ENCODE measurements around the gene DAB2IP. TPM values are rescaled to one million over a fixed set of nuclear protein-coding genes. Genes with fewer than 3 reads are reported as not detected.

DAB2IP gene
- polyA plus RNA-seq, 1 donor from 2014 or later = 17.3 TPM

DNA sequence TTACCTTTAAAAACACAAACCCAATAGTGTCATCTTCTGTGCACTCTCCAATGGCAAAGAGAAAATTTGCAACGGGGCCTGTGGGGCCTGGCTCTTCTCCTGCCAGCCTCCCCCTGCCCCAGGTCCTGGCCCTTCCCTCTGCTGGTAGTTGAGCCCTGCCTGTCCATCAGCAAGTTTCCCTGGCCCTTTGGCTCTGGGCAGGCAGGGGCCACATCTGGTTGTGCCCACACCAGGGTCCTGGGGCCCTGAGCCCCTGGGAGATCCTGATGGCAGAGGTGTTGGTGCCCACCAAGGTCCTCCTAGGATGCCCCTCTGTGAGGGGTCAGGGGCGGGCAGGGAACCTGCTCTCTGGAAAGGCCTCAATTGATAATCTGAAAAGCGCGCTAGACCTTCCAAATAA lies 157.3 kb downstream of the DAB2IP start:
- Histone ChIP-seq H3K9me3 (ENCODE audit: low read length) (no peaks in the 10 kb centered on the region), H3K9me2 (ENCODE audit: insufficient read depth, low read length) (no peaks in the 10 kb centered on the region), H3K4me2 (ENCODE audit: low read length) (no peak overlapping the region), H3K27me3 (ENCODE audit: insufficient read depth, low read depth, low read length) (no peaks in the 10 kb centered on the region), H3K4me3 (ENCODE audit: low read length) (no peak overlapping the region), H3K36me3 (ENCODE audit: insufficient read depth, low read length) (no peaks in the 10 kb centered on the region), H3K9ac (ENCODE audit: low read length) (no peak overlapping the region), H3K27ac (ENCODE audit: low read length) (no peak overlapping the region), H3F3A (ENCODE audit: insufficient read depth, low read length, poor library complexity, severe bottlenecking) (no peaks in the 10 kb centered on the region), H3K79me2 (replicated peaks; ENCODE audit: insufficient read depth, low read length) (no peaks in the 10 kb centered on the region), H4K20me1 (ENCODE audit: insufficient read depth) (no peaks in the 10 kb centered on the region), H2AFZ (ENCODE audit: low read depth, low read length) (no peak overlapping the region)
- TF ChIP-seq, protein P1, sequence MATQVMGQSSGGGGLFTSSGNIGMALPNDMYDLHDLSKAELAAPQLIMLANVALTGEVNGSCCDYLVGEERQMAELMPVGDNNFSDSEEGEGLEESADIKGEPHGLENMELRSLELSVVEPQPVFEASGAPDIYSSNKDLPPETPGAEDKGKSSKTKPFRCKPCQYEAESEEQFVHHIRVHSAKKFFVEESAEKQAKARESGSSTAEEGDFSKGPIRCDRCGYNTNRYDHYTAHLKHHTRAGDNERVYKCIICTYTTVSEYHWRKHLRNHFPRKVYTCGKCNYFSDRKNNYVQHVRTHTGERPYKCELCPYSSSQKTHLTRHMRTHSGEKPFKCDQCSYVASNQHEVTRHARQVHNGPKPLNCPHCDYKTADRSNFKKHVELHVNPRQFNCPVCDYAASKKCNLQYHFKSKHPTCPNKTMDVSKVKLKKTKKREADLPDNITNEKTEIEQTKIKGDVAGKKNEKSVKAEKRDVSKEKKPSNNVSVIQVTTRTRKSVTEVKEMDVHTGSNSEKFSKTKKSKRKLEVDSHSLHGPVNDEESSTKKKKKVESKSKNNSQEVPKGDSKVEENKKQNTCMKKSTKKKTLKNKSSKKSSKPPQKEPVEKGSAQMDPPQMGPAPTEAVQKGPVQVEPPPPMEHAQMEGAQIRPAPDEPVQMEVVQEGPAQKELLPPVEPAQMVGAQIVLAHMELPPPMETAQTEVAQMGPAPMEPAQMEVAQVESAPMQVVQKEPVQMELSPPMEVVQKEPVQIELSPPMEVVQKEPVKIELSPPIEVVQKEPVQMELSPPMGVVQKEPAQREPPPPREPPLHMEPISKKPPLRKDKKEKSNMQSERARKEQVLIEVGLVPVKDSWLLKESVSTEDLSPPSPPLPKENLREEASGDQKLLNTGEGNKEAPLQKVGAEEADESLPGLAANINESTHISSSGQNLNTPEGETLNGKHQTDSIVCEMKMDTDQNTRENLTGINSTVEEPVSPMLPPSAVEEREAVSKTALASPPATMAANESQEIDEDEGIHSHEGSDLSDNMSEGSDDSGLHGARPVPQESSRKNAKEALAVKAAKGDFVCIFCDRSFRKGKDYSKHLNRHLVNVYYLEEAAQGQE (IDR thresholded peaks at IDR 0.05; ENCODE audit: borderline replicate concordance) = no peak
- TF ChIP-seq MXI1 (conservative IDR thresholded peaks at IDR 0.05; ENCODE audit: poor library complexity, severe bottlenecking) (no peak), RAD21 (conservative IDR thresholded peaks at IDR 0.05) (no peak), POLR2AphosphoS5 (IDR thresholded peaks at IDR 0.05) (no peak), TAF1 (IDR thresholded peaks at IDR 0.05; ENCODE audit: low read depth) (no peak), EP300 (conservative IDR thresholded peaks at IDR 0.05; ENCODE audit: poor library complexity, severe bottlenecking) (no peak)
- TF ChIP-seq, protein P2, sequence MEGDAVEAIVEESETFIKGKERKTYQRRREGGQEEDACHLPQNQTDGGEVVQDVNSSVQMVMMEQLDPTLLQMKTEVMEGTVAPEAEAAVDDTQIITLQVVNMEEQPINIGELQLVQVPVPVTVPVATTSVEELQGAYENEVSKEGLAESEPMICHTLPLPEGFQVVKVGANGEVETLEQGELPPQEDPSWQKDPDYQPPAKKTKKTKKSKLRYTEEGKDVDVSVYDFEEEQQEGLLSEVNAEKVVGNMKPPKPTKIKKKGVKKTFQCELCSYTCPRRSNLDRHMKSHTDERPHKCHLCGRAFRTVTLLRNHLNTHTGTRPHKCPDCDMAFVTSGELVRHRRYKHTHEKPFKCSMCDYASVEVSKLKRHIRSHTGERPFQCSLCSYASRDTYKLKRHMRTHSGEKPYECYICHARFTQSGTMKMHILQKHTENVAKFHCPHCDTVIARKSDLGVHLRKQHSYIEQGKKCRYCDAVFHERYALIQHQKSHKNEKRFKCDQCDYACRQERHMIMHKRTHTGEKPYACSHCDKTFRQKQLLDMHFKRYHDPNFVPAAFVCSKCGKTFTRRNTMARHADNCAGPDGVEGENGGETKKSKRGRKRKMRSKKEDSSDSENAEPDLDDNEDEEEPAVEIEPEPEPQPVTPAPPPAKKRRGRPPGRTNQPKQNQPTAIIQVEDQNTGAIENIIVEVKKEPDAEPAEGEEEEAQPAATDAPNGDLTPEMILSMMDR (IDR thresholded peaks at IDR 0.05; ENCODE audit: poor library complexity, severe bottlenecking) = no peak

GRCh38 chr9:121809356-121810050 lies 158.1 kb downstream of the DAB2IP start:
- TF ChIP-seq RAD21 (conservative IDR thresholded peaks at IDR 0.05) (no peak), EP300 (conservative IDR thresholded peaks at IDR 0.05; ENCODE audit: poor library complexity, severe bottlenecking) (no peak)
- H3K4me3 ChIP-seq (ENCODE audit: low read length) = no peak overlapping the region
- no peaks in the 10 kb centered on the region for H3K79me2 ChIP-seq (replicated peaks; ENCODE audit: insufficient read depth, low read length)
- H3K9me3 ChIP-seq (ENCODE audit: low read length) = no peaks in the 10 kb centered on the region
- no peak overlapping the region for H3K9ac ChIP-seq (ENCODE audit: low read length)
- no peaks in the 10 kb centered on the region for H3K36me3 ChIP-seq (ENCODE audit: insufficient read depth, low read length)
- H4K20me1 ChIP-seq (ENCODE audit: insufficient read depth) = no peaks in the 10 kb centered on the region
- no peaks in the 10 kb centered on the region for H3K9me2 ChIP-seq (ENCODE audit: insufficient read depth, low read length)
- no peak overlapping the region for H2AFZ ChIP-seq (ENCODE audit: low read depth, low read length)
- H3K4me2 ChIP-seq (ENCODE audit: low read length) = no peak overlapping the region
- H3K27ac ChIP-seq (ENCODE audit: low read length) = no peak overlapping the region
- H3F3A ChIP-seq (ENCODE audit: insufficient read depth, low read length, poor library complexity, severe bottlenecking) = no peaks in the 10 kb centered on the region
- H3K27me3 ChIP-seq (ENCODE audit: insufficient read depth, low read depth, low read length) = no peaks in the 10 kb centered on the region

- TF ChIP-seq, protein P1 (IDR thresholded peaks at IDR 0.05; ENCODE audit: borderline replicate concordance) = no peak
- TF ChIP-seq, protein P2 (IDR thresholded peaks at IDR 0.05; ENCODE audit: poor library complexity, severe bottlenecking) = no peak
- TF ChIP-seq SMC3 (conservative IDR thresholded peaks at IDR 0.05; ENCODE audit: poor library complexity) (no peak), MXI1 (conservative IDR thresholded peaks at IDR 0.05; ENCODE audit: poor library complexity, severe bottlenecking) (no peak), TAF1 (IDR thresholded peaks at IDR 0.05; ENCODE audit: low read depth) (no peak), POLR2AphosphoS5 (IDR thresholded peaks at IDR 0.05) (no peak)
Observed at GRCh38 chr9:121810489-121810888, 159.1 kb downstream of the DAB2IP start.

More at GRCh38 chr9:121810489-121810888, 159.1 kb downstream of the DAB2IP start:
- Histone ChIP-seq H3F3A (ENCODE audit: insufficient read depth, low read length, poor library complexity, severe bottlenecking) (no peaks in the 10 kb centered on the region), H3K4me2 (ENCODE audit: low read length) (no peak overlapping the region), H3K27me3 (ENCODE audit: insufficient read depth, low read depth, low read length) (no peaks in the 10 kb centered on the region), H3K4me3 (ENCODE audit: low read length) (no peak overlapping the region), H3K9me2 (ENCODE audit: insufficient read depth, low read length) (no peaks in the 10 kb centered on the region), H3K79me2 (replicated peaks; ENCODE audit: insufficient read depth, low read length) (no peaks in the 10 kb centered on the region), H3K27ac (ENCODE audit: low read length) (no peak overlapping the region), H4K20me1 (ENCODE audit: insufficient read depth) (no peaks in the 10 kb centered on the region), H2AFZ (ENCODE audit: low read depth, low read length) (no peak overlapping the region), H3K36me3 (ENCODE audit: insufficient read depth, low read length) (no peaks in the 10 kb centered on the region), H3K9ac (ENCODE audit: low read length) (no peak overlapping the region), H3K9me3 (ENCODE audit: low read length) (no peaks in the 10 kb centered on the region)

Data from neural cell (in vitro differentiated cells).